IPS-18c (cell line): ENCODE results near the gene NMT1.
A peak's percentile ranks its signal among the peaks of the same experiment; 100 is the strongest.

Source experiments
- H3K4me3 ChIP-seq: 2 replicates; pipeline ENCODE4 v1.7.0; 2013; ENCODE audit warnings: low read depth, mild to moderate bottlenecking, low read length, moderate library complexity; ENCODE audit not compliant: insufficient read depth
- H3K9me3 ChIP-seq: one replicate; pipeline ENCODE4 v1.6.1; 2013; ENCODE audit warnings: mild to moderate bottlenecking, low read length, moderate library complexity; ENCODE audit not compliant: control insufficient read depth, insufficient read depth

Gene NMT1

DNA sequence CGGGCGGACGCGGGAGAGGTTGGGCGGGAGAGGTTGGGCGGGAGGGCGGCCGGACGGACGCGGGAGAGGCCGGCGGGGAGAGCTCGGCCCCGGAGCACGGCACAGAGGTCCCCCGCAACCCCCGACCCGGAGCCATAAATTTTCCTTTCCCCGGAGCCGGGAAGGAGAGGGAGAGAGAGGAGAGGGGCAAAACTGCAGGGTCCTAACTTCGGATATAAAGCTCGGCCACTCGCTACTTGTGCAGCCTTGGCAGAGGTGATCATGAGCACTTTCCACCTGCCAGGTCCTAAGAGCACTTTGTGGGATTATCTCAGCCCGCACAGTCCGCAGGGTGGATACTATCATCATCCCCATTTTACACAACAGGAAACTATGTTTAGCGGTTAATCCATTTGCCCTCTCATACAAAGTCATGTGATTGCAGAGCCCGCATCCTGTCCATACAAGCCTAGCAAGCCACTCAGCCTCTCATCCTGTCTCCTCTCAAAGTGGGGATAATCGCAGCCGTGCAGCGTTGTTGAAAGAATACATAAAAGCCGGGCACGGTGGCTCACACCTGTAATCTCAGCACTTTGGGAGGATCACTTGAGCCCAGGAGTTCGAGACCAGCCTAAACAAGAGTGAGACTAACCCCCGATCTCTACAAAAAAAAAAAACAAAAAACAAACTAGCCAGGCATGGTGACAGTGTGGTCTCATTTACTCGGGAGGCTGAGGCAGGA is 8.9 kb upstream of the NMT1 start:
- peak overlapping the region; percentile 72 for H3K4me3 ChIP-seq

DNA sequence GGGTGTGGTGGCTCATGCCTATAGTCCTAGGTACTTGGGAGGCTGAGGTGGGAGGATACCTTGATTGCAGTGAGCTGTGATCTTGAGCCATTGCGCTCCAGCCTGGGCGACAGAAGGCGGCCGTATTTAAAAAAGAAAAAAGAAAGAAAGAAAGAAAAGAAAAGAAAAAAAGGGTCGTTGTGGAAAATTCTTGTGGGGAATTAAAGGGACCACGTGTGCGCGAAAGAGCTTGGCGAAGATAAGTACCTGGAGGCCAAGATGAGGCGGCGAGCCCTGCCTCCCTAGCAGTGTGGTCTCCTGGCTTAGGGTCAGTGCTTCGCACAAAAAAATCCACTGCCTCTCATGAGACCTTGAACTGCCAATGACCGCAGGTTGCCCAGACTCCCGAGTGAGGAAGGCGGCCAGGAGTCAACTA is 728 bp upstream of the NMT1 start:
- Histone ChIP-seq H3K9me3 (no peaks in the 10 kb centered on the region), H3K4me3 (peak overlapping the region; percentile 82)

More for the DNA sequence above, 8.9 kb upstream of the NMT1 start:
- H3K9me3 ChIP-seq, result no peaks in the 10 kb centered on the region

DNA sequence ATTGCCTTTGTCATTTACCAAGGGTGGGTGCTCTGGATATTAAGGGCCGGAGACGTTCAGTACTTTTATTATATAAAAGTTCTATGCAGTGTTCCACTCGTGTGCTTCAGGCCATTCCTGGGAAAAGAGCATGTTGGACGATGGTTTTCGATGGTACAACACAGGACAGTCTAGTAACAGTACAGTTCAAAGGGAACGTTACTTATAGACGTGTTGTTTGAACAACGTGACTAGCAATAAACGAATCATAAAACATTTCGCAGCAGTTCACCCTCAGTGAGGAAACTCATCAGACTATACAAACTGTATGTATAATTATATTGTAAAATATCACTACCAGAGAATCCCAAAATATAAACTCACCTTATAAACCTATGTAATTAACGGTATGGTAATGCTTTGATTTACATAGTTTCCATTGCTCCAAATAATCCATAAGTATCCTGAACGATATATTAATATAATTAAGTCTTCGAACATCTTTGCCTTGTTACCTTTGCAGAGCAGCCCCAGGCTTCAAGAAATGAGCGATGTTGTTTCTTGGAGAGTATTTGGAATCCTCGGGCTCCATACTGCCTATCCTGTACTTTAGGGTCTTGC is 589 bp downstream of the NMT1 start:
- Histone ChIP-seq H3K4me3 (peak overlapping the region; percentile 88), H3K9me3 (no peaks in the 10 kb centered on the region)

DNA sequence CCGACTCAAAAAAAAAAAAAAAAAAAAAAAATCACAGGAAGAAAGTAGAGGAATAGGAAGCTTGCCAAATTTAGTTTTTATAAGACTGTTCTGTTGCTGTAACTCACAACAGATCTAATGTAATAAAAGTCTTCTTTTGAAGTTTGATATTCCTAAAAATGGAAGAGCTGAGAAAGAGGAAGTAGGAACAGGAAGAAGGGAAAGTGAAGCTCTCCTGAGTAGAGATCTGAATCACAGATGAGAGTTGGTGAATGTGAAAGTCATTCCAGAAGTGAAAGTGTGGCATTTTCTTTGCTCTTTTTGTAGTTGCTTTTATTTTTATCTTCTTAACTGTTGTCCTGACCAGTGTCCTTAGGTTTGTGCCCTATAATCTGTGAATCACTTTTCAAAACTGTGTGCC is 2.1 kb downstream of the NMT1 start:
- Histone ChIP-seq H3K4me3 (no peak overlapping the region), H3K9me3 (no peaks in the 10 kb centered on the region)

DNA sequence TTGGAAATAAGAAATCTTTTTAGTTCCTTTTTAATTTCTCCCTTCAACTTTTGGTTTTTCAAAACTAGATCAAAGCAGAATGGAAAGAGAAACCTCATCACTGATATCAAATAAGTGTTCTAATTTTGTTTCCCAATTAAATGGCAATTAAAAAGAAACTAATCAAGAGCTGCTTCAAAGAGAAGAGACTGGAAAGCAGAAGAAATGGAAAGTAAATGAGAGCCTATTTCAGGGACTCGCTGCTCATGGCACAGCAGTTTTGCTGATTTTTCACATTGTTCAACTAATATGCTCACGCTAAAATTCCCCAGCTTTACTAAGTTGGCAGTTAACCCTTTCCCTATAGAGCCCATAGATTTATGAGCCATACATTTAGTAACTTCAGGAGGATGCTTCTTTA is 6.5 kb downstream of the NMT1 start:
- H3K9me3 ChIP-seq, result no peaks in the 10 kb centered on the region

DNA sequence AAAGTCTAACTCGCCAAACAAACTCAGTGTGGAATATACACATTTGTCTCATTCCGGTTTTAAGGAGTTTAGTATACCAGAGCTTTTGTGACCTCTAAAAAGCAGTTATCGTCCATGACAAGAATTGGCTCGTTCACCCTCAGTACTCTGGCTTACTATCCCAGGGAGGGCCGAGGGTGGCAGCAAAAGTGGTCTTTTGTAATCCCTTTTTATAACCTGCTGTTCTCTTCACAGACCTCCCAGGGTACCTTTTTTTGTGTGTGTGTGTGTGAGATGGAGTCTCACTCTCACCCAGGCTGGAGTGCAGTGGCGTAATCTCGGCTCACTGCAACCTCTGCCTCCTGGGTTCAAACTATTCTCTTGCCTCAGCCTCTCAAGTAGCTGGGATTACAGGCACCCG is 8.9 kb downstream of the NMT1 start:
- Histone ChIP-seq H3K4me3 (no peak overlapping the region), H3K9me3 (no peaks in the 10 kb centered on the region)

More for the DNA sequence above, 6.5 kb downstream of the NMT1 start:
- no peak overlapping the region for H3K4me3 ChIP-seq

DNA sequence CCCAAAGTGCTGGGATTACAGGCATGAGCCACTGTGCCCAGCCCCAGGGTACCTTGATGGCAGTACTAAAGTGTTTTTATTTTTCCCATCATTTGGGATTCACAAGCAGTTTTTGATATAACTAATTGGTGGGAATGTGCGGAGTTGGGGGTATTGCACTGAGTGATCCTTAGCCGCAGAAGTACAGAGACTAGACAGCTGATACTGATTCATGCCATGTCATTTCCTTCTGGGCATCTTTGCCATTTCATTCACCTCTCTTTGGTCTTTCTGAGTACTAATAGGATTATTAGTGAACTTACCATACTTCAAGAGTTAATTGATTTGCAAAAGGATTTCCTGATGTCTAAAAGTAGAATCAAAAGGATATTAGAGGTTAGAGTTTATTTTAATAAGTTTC is 9.7 kb downstream of the NMT1 start:
- Histone ChIP-seq H3K4me3 (no peak overlapping the region), H3K9me3 (no peaks in the 10 kb centered on the region)

DNA sequence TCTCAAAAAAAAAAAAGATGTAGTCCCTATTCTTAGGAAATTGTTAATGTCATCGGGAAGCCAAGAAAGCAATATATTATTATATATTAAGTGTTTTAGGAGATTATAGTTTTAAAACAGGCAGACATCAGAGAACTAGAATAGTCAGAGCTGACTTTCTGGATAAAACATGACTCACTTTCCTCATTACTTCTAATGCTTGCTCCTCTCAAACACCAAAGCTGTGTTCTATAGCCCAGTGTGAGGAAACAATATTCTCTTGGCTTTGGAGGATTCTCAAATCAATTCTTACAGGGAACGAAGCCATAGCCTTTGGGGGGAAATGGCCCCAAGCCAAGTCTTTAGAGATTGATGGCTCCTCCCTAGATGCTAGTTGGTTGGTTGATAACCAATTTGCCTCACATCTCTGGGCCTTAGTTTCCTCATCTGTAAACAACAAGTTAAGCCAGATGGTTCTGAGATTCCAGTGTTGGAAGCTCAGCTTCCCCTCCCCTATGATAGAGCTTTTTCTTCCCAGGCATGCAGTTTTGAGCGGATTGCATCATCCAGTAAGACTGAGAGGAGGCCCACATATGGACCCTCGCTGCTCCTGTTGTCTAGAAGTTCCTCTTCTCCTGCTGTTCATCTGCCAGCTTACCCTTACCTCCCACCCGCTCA is 12.4 kb downstream of the NMT1 start:
- Histone ChIP-seq H3K4me3 (no peak overlapping the region), H3K9me3 (no peaks in the 10 kb centered on the region)

DNA sequence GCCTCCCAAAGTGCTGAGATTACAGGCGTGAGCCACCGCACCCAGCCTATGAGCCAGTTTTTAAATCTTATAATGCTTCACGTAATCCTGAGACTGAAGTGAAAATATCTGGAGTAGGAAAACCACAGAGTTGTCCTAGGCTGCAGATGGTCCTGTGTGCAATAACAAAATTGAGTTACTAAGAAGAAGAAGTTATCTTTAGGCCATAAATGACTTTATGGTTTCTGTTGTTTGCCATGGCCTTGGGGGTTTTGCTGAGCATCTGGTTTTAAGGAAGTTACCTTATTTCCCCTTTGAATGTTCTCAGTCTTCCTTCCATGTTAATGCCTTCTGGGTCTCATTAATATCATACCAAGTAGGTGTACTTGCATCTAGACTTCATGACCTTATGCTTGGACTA is 16.5 kb downstream of the NMT1 start:
- Histone ChIP-seq H3K4me3 (no peak overlapping the region), H3K9me3 (no peaks in the 10 kb centered on the region)

DNA sequence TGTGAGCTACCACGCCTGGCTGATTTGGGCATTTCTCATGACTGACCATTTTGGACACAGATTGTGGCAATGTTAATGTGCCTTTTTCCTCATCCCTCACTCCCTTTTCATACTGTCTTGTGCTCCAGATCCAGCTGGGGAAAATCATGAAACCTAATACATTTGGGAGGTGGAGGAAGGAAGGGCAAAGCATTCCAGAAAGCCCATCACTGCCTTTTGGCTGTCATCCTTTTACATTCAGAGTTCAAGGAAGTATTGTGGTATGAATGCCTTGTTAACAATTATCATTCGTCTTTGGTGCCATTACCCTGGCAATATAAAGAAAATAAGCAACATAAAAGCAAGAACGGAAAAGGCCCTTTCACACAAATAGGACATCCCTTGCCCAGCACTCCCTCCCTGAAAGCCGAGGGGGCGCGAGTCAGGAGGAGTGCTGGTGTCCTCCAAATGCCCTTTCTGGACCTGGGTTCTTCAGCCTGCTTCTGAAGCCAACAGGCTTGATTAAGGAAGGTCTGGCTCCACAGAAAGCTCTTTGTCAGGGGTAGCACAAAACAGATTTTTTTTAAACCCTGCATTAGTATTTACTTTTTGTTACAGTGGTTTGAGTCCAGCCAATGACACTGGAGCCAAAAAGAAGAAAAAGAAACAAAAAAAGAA is 20.1 kb downstream of the NMT1 start:
- Histone ChIP-seq H3K4me3 (no peak overlapping the region), H3K9me3 (no peaks in the 10 kb centered on the region)

DNA sequence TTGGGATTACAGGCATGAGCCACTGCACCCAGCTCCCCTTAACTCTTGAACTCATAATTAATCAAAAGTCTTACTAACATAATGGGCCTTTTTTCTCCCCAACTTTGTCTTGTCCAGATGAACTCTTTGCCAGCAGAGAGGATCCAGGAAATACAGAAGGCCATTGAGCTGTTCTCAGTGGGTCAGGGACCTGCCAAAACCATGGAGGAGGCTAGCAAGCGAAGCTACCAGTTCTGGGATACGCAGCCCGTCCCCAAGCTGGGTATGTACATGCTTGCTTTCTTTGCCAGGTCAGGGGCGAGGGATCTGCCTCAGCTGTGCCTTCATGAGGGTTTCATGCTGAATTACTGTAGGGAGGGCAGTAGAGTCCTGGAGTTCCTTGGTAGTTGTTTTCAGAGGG is 25.3 kb downstream of the NMT1 start:
- no peak overlapping the region for H3K4me3 ChIP-seq
- H3K9me3 ChIP-seq, result no peaks in the 10 kb centered on the region

DNA sequence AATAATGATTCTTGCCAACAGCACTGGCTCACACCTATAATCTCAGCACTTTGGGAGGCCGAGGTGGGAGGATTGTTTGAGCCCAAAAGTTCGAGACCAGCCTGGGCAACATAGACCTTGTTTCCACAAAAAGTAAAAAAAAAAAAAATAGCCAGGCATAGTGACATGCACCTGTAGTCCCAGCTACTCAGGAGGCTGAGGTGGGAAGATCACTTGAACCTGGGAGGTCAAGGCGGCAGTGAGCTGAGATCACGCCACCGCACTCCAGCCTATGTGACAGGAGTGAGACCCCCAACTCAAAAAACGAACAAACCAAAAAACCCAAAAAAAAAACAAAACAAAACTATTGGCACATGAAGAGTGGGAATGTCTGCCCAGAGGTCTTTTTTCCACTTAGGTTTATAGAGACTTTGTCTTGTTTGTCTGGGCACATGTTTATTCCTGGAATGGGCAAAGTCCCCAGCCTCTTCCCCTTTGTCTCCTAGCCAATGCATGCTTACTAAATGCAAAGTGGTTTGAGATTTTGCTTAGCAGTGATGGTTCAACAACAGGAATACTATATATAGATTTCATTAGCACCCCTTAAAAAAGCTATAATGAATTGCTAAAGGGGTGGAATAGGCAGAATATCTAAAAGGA is 25.9 kb downstream of the NMT1 start:
- Histone ChIP-seq H3K9me3 (no peaks in the 10 kb centered on the region), H3K4me3 (no peak overlapping the region)

DNA sequence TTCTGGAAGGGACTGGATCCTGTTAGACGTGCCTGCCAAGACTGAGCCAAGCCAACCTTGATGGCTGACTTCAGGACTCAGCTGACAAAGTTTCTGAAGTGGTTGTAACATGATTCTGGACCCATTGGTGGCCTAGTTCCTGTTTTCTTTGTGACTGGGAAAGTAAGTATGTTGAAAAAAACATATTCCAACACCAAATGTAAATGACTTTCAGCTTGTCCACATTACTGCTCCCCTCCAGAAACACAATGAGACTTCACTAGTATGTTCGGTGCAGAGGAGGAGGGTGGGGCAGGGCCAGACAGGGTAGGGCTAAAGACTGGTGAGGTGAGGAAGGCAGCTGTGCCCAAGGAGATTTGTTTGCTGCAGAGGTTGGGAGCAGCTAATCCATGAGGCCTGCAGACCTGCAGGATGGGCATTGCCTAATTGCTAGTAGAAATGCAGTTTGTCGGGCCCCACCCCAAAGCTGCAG is 26.4 kb downstream of the NMT1 start:
- no peaks in the 10 kb centered on the region for H3K9me3 ChIP-seq

DNA sequence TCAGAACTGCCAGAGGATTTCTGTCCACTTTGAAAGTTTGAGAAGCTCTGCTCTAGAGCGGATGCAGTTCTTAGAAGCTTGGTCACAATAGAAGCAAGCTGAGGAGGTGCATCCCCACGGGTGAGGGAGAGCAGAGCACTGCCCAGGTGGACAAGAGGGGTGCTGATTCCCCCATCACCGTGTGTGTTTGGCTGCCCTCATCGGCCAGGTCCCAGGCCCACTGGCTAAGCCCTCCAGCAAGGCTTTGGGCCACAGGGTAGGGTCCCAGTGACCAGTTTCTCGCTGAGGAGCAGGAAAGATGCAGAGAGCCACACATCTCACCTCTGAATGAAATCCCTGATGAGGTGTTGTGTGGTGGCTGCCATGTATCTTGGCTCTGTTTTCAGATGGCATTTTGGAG is 26.9 kb downstream of the NMT1 start:
- H3K9me3 ChIP-seq, result no peaks in the 10 kb centered on the region
- H3K4me3 ChIP-seq, result no peak overlapping the region

More for the DNA sequence above, 26.4 kb downstream of the NMT1 start:
- no peak overlapping the region for H3K4me3 ChIP-seq

DNA sequence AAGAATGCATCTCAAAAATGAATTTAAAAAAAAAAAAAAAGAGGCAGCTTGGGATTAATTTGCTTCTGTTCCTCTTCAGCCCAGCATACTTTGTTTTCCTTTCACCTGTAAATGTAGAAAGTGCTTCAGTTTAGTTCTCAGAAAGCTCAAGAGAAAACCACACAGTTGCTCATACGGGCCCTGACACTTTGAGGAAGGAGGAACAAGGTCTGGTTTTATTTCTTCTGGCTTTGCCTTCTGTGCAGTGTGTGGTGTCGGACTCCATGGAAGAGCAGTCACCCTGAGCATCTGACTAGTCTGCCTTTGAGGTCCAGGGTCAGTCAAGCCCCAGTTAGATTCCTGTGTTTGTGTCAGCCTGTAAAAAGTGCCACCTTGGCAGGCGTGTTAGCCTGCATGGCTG is 27.6 kb downstream of the NMT1 start:
- Histone ChIP-seq H3K9me3 (no peaks in the 10 kb centered on the region), H3K4me3 (no peak overlapping the region)

DNA sequence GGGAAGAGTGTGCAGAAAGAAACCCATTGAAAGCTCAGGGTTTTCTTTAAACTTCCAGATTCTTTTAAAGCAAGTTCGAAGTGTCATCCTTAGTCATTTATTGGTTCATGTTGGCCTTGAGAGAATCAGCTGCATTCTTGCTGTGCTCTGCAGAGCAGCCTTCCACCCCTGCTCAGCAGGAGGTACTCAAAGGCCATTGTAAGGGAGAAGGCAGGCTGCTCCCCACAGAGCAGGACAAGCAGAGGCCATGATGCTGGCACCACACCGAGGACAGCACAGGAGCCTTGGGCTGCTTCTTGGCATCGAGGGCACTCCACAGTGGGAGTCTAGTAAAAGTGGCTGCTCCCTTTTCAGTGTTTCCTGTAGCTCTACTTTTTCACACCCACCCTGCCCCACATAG is 29.6 kb downstream of the NMT1 start:
- H3K9me3 ChIP-seq, result no peaks in the 10 kb centered on the region
- H3K4me3 ChIP-seq, result no peak overlapping the region

DNA sequence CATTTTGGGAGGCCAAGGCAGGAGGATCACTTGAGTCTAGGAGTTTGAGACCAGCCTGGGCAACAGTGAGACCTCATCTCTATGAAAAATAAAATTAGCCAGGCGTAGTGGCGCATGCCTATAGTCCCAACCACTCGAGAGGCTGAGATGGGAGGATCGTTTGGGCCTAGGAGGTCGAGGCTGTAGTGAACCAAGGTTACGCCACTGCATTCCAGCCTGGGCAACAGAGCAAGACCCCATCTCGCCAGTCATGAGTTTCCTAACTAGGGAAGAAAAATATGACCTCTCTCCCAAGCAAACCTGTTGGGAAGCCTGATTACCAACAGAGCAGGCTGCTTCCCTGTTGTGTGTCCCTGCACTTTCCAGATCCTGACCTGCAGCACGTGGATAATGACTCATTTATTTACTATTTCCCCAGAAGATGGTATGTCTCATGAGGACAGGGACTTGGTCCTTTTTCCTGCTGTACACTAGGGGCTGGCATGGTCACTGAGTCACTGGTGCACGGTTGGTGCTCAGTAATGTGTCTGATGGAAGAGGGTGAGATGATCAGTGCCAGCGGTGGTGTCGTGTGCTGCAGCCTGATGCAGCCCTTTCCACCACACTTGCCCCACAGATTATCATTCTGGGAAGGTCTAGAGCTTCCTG is 30.8 kb downstream of the NMT1 start:
- H3K4me3 ChIP-seq, result no peak overlapping the region
- H3K9me3 ChIP-seq, result peaks cover 1% of the 10 kb centered on the region
